GM06990 (cell line): ENCODE data around the gene ZNF438.

Experiments used
- DNase-seq: peaks from one replicate; pipeline ENCODE4 v3.0.0-alpha.2; 2011; ENCODE audit not compliant: insufficient read length; ENCODE audit errors: extremely low read depth
- H3K27me3 ChIP-seq: replicated peaks from 2 replicates; pipeline ENCODE4 v1.6.0; 2011; ENCODE audit warnings: low read length; ENCODE audit not compliant: control insufficient read depth, insufficient read depth
- H3K36me3 ChIP-seq: 2 replicates; pipeline ENCODE4 v1.5.1; 2011; ENCODE audit warnings: low read length; ENCODE audit not compliant: control insufficient read depth, insufficient read depth
- H3K4me3 ChIP-seq: replicated peaks from 2 replicates; pipeline ENCODE4 v1.5.1; 2011; ENCODE audit warnings: low read depth, mild to moderate bottlenecking, control low read depth, low read length
- TF ChIP-seq, protein P1 (sequence below): IDR thresholded peaks from 2 replicates; pipeline ENCODE4 v1.5.1; 2011; ENCODE audit warnings: low read length, control low read depth, mild to moderate bottlenecking, inconsistent platforms; ENCODE audit not compliant: insufficient read depth, poor library complexity, severe bottlenecking

Gene ZNF438

DNA sequence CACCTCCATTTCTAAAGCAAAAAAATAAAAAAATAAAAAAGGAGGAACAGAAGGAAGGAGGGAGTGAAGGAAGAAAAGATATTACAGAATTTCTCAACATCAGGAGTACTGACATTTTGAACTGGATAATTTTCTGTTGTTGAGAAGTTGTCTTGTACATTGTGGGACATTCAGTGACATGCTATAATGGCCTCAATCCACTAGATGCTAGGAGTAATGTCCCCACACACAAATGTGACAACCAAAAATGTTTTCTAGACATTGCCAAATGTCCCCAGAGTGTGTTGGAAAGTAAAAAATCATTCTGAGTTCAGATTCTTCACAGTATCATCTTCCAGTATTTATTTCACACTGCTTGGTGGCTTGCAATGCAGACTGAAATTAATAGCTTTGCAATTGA is 6.5 kb downstream of the ZNF438 start:
- Histone ChIP-seq H3K36me3 (no peaks in the 10 kb centered on the region), H3K4me3 (no peak overlapping the region), H3K27me3 (no peaks in the 10 kb centered on the region)
- no peak for DNase-seq
- TF ChIP-seq, protein P1, sequence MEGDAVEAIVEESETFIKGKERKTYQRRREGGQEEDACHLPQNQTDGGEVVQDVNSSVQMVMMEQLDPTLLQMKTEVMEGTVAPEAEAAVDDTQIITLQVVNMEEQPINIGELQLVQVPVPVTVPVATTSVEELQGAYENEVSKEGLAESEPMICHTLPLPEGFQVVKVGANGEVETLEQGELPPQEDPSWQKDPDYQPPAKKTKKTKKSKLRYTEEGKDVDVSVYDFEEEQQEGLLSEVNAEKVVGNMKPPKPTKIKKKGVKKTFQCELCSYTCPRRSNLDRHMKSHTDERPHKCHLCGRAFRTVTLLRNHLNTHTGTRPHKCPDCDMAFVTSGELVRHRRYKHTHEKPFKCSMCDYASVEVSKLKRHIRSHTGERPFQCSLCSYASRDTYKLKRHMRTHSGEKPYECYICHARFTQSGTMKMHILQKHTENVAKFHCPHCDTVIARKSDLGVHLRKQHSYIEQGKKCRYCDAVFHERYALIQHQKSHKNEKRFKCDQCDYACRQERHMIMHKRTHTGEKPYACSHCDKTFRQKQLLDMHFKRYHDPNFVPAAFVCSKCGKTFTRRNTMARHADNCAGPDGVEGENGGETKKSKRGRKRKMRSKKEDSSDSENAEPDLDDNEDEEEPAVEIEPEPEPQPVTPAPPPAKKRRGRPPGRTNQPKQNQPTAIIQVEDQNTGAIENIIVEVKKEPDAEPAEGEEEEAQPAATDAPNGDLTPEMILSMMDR: no peak

DNA sequence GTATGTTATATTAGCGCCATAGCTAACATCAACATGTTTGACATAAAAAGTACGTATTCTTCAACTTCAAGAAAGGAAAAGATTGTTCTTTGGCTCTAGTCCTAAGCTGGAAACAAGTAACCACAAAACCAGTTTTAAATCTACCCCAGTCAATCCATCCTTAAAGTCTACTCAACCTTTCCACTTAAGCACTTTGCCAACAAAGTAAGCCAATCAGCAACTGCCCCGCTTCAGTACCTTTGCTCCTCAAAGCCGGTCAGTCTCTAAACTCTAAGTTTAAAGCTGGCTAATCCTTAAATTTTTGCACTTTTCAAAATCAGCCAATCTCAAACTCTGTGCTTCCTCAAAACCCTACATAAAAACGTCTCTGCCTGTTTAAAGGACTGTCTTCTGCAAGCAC is 8.1 kb downstream of the ZNF438 start:
- no peak for DNase-seq
- Histone ChIP-seq H3K36me3 (no peaks in the 10 kb centered on the region), H3K27me3 (no peaks in the 10 kb centered on the region), H3K4me3 (no peak overlapping the region)
- TF ChIP-seq, protein P1: no peak

DNA sequence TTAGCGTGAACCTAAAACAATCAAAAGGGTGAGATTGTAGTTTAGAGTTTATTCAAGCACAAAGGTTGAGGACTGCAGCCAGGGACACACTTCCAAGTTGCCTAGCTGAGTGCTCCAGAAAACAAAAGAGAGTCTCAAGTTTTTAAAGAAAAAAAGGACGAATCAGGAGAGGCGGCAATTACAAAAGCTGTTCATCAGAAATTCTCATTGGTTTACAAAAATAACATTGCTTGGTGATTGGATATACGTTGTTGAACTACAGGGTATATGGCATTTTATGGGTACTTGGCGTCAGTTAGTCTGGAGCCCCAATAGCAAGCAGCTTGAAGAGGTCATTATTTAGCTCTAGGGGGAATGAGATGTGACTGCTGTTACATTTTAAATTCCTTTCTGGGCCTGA is 11.5 kb downstream of the ZNF438 start:
- H3K27me3 ChIP-seq: no peaks in the 10 kb centered on the region
- H3K36me3 ChIP-seq: no peaks in the 10 kb centered on the region
- no peak overlapping the region for H3K4me3 ChIP-seq
- TF ChIP-seq, protein P1: no peak
- DNase-seq: no peak

DNA sequence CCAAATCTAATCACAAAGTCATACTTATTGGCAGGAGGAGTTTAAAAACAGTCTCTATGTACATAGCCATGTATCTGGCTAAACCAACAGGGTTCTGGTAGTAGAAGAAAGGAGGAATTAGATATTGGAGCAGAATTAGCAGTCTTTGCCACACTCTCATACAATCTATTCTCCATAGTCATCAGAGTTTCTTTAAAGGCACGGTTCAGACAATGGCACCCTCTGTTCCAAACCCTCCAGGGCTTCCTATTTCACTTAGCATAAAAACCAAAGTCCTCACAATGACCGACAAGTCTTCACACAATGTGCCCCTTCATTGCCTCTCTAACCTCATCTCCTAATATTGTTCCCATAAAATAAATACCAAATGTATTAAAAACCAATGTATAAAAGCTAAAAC is 12.7 kb downstream of the ZNF438 start:
- no peak overlapping the region for H3K4me3 ChIP-seq
- H3K36me3 ChIP-seq: no peaks in the 10 kb centered on the region
- TF ChIP-seq, protein P1: no peak
- H3K27me3 ChIP-seq: no peaks in the 10 kb centered on the region
- no peak for DNase-seq

DNA sequence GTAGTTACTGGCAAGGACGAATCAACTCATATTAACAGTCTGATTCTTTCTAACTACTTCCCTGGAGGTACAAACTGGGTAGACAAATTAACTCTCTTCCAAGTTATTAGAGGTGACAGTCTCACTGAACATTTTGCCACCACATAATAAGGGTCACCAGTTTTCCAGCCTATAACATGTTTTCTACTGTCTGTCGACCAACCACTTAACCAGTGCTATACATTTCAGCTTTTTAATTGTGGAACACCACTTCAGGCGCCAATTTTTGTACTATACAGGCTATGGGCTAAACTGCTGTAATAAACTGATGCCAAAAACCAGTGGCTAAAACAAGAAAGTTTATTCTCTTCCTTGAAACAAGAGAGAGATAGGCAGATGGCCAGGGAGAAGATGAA is 13.3 kb downstream of the ZNF438 start:
- H3K4me3 ChIP-seq: no peak overlapping the region
- H3K36me3 ChIP-seq: no peaks in the 10 kb centered on the region
- no peak for DNase-seq
- TF ChIP-seq, protein P1: no peak
- H3K27me3 ChIP-seq: no peaks in the 10 kb centered on the region
